Neural crest cell (in vitro differentiated cells): ENCODE results near the gene NUMB. TPM values are rescaled to one million over a fixed set of nuclear protein-coding genes. Genes with fewer than 3 reads are reported as not detected.

Source experiments
- DNase-seq: peaks from one replicate; pipeline ENCODE4 v3.0.0; 2021; ENCODE audit warnings: low read depth, mixed read lengths, low spot score
- H3K27ac Mint-ChIP-seq: one replicate; pipeline ENCODE4 v1.8.0; 2021; ENCODE audit warnings: mild to moderate bottlenecking, mixed read lengths; ENCODE audit not compliant: unreplicated experiment
- H3K27me3 Mint-ChIP-seq: 2 replicates; pipeline ENCODE4 v1.8.0; 2021; ENCODE audit warnings: low read depth, mild to moderate bottlenecking, mixed read lengths
- H3K36me3 Mint-ChIP-seq: 2 replicates; pipeline ENCODE4 v1.8.0; 2021; ENCODE audit warnings: low read depth, mild to moderate bottlenecking, mixed read lengths
- H3K4me1 Mint-ChIP-seq: 2 replicates; pipeline ENCODE4 v1.8.0; 2021; ENCODE audit warnings: mixed read lengths
- H3K4me3 Mint-ChIP-seq: one replicate; pipeline ENCODE4 v1.8.0; 2021; ENCODE audit warnings: mild to moderate bottlenecking, mixed read lengths
- H3K9me3 Mint-ChIP-seq: 2 replicates; pipeline ENCODE4 v1.8.0; 2021; ENCODE audit warnings: mixed read lengths
- total RNA-seq: library from RNA; stranded (reverse); gene quantifications from 2 replicates; pipeline ENCODE4 v1.2.1, GENCODE V29; 2021
- TF ChIP-seq, protein P1 (sequence below): fragments of 200-600 bp; sonication (generic); conservative IDR thresholded peaks from 2 replicates; pipeline ENCODE4 v1.5.0; 2021; ENCODE audit warnings: antibody characterized with exemption, mild to moderate bottlenecking

Gene NUMB
- total RNA-seq, 1 donor from 2014 or later, result 40.7 TPM

DNA sequence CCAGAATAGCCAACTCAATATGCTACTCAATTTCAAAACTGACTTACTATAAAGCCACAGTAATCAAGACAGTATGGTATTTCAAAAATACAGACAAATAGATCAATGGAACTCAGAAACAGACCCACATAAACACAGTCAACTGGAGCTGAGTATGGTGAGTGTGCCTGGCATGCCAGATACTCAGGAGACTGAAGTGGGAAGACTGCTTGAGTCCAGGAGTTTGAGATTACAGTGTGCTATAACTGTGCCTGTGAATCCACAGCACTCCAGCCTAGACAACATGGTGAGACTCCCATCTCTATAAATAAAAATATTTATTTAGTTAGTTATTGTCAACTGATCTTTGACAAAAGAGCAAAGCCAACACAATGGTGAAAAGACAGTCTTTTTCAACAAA, 81.8 kb downstream of the NUMB start:
- Mint-ChIP-seq H3K4me3 (no peak overlapping the region), H3K27me3 (no peaks in the 10 kb centered on the region), H3K27ac (no peak overlapping the region), H3K36me3 (peaks cover 2% of the 10 kb centered on the region), H3K9me3 (no peaks in the 10 kb centered on the region), H3K4me1 (no peaks in the 10 kb centered on the region)
- TF ChIP-seq, protein P1, sequence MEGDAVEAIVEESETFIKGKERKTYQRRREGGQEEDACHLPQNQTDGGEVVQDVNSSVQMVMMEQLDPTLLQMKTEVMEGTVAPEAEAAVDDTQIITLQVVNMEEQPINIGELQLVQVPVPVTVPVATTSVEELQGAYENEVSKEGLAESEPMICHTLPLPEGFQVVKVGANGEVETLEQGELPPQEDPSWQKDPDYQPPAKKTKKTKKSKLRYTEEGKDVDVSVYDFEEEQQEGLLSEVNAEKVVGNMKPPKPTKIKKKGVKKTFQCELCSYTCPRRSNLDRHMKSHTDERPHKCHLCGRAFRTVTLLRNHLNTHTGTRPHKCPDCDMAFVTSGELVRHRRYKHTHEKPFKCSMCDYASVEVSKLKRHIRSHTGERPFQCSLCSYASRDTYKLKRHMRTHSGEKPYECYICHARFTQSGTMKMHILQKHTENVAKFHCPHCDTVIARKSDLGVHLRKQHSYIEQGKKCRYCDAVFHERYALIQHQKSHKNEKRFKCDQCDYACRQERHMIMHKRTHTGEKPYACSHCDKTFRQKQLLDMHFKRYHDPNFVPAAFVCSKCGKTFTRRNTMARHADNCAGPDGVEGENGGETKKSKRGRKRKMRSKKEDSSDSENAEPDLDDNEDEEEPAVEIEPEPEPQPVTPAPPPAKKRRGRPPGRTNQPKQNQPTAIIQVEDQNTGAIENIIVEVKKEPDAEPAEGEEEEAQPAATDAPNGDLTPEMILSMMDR, result no peak
- DNase-seq, result no peak

DNA sequence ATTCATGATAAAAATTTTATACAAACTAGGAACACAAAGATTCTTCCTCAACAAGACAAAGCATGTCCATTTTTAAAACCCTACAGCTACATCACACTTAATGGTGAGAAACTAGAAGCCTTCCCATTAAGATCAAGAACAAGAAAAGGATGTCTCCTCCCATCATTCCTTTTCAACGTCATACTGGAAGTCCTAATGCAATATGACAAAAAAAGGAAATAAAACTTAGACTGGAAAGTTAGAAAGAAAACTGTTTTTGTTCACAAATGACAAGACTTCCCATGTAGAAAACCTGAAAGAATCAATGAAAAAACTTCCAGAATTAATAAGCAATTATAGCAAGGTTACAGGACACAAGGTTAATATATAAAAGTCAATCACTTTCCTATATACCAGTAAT, 82.5 kb downstream of the NUMB start:
- Mint-ChIP-seq H3K4me1 (no peaks in the 10 kb centered on the region), H3K36me3 (peaks cover 2% of the 10 kb centered on the region), H3K9me3 (no peaks in the 10 kb centered on the region), H3K27ac (no peak overlapping the region), H3K4me3 (no peak overlapping the region), H3K27me3 (no peaks in the 10 kb centered on the region)
- DNase-seq, result no peak
- TF ChIP-seq, protein P1, result no peak

DNA sequence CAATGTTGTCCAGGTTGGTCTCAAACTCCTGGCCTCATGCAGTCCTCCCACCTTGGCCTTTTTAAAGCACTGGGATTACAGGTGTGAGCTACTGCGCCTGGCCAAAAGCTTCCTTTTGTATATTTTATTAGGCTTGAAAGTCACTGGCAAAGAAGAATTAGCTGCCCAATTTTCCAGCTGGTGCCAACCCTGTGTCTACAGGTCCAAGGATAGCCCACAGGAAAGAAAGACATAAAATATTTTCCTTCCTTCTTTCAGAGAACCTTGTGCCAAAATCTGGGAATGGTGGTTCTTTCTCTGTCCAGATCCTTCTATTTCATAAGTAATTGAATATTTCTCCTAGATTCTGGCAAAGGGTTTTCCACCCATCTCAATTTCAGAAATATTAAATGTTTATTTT, 84.1 kb downstream of the NUMB start:
- TF ChIP-seq, protein P1, result no peak
- Mint-ChIP-seq H3K4me1 (no peaks in the 10 kb centered on the region), H3K27me3 (no peaks in the 10 kb centered on the region), H3K27ac (no peak overlapping the region), H3K9me3 (no peaks in the 10 kb centered on the region), H3K4me3 (no peak overlapping the region), H3K36me3 (no peaks in the 10 kb centered on the region)
- no peak for DNase-seq

DNA sequence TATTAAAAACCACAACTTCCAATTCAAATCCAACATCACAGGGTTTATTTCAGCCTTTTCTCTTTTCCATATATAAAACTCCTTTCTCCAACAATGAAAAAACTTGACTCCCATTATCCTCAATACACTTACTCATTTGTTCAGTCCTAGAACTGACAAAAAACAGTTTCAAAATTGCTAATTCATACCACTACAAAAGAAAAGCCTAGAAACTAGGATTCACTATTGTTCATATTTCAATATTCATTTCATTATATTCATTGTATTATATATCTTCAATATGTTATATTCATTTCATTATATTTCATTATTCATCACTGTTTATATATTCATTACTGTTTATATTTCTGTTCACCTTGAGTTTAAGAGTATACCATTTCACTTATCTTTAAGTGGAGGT, 85.8 kb downstream of the NUMB start:
- Mint-ChIP-seq H3K27ac (no peak overlapping the region), H3K4me3 (no peak overlapping the region), H3K4me1 (no peaks in the 10 kb centered on the region), H3K9me3 (no peaks in the 10 kb centered on the region), H3K27me3 (no peaks in the 10 kb centered on the region), H3K36me3 (no peaks in the 10 kb centered on the region)
- TF ChIP-seq, protein P1, result no peak
- DNase-seq, result no peak

DNA sequence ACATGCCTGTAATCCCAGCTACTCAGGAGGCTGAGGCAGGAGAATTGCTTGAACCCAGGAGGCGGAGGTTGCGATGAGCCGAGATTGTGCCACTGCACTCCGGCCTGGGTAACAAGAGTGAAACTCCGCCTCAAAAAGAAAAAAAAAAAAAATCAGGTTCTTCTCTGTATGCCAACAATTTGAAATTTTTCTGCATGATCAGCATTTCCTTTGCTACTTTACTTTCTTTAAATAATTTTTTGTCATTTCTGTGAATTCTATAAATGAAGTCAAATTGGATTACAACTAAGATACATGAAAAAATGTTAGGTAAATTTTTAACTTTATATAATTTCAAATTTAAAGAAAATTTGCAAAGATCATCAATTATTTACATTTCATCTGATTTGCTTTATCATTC, 87.8 kb downstream of the NUMB start:
- Mint-ChIP-seq H3K27me3 (no peaks in the 10 kb centered on the region), H3K27ac (no peak overlapping the region), H3K4me1 (peaks cover 5% of the 10 kb centered on the region), H3K4me3 (no peak overlapping the region), H3K9me3 (no peaks in the 10 kb centered on the region), H3K36me3 (no peaks in the 10 kb centered on the region)
- DNase-seq, result no peak
- TF ChIP-seq, protein P1, result no peak

DNA sequence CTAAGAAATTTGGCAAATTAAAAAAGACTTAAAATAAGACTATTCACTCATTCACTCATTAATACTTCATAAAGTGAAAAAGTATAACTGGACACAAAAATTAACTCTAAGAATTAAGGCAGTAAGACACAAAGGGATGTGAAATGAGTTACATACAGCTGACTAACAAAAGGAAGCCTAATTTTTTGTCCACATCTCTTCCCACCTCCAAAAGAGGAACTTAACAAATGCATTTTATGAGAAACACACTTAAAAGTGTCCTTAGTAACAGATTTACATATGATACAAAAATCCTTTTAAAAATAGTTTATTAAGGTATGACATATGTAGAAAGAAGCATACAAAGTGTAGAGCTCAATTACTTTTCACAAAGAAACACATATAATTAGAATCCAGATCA, 88.9 kb downstream of the NUMB start:
- H3K4me3 Mint-ChIP-seq, result no peak overlapping the region
- H3K36me3 Mint-ChIP-seq, result no peaks in the 10 kb centered on the region
- H3K27me3 Mint-ChIP-seq, result no peaks in the 10 kb centered on the region
- H3K4me1 Mint-ChIP-seq, result peaks cover 5% of the 10 kb centered on the region
- DNase-seq, result no peak
- H3K9me3 Mint-ChIP-seq, result no peaks in the 10 kb centered on the region
- TF ChIP-seq, protein P1, result no peak
- H3K27ac Mint-ChIP-seq, result no peak overlapping the region
